Stromal cell of bone marrow (primary cell): ENCODE measurements around the gene RNF43.
"Not testable (repeated sequence)": the region's sequence is repeated elsewhere in the genome, so short reads cannot be mapped to it uniquely, and the experiment has no call there.

Experiments used
- DNase-seq: peaks from one replicate; pipeline ENCODE4 v3.0.0-alpha.2; 2012; ENCODE audit warnings: low read depth

The RNF43 gene

DNA sequence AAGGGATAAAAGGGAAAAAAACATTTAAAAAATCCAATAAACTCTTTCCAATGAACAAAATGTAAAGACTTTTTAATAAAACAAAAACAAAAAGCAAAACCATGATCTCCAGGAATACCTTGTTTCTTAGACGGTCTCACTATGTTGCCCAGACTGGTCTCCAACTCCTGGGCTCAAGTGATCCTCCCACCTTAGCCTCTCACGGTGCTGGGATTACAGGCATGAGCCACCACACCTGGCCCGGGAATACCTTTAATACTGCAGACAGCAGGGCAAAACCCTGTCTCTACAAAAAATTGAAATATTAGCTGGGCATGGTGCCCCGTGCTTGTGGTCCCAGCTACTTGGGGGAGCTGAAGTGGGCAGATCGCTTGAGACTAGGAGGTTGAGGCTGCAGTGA lies 7.9 kb downstream of the RNF43 start:
- no peak for DNase-seq

DNA sequence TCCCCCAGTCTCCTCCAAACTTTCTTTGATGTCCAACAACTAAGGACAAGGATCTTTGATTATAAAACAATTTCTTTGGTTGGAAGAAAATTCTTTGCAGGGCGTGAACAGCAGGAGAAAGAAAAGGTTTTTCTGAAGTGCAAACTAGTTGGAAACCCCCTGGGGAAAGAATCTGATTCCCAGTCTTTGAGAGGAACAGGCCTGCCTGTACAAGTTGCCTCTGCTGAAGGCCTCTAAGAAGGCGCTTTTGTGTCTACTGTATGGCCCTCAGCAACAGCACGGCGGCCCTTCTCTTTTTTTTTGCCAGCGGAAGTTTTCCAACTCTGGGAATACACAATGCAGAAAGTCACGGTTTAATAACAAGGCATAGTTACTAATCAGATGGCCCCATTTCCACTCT lies 14.0 kb downstream of the RNF43 start:
- DNase-seq, result no peak

DNA sequence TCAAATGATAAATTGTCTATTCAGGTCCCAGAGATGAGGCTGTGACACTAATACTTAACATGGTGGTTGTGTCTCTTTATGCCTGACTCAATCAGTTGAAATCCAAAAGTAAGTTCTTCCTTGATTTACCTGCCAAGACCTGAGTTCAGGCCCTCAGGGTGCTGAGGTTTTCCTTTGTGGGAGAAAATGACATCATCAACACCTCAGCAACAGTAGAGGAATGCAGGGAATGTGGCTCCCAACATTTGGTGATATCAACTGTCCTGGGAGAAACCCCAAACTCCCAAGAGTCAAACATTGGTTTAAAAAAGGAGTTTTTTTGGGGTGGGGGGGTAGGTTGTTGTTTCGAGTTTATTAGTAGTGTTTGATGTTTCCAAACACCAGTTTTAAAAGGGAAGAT lies 14.7 kb downstream of the RNF43 start:
- no peak for DNase-seq

DNA sequence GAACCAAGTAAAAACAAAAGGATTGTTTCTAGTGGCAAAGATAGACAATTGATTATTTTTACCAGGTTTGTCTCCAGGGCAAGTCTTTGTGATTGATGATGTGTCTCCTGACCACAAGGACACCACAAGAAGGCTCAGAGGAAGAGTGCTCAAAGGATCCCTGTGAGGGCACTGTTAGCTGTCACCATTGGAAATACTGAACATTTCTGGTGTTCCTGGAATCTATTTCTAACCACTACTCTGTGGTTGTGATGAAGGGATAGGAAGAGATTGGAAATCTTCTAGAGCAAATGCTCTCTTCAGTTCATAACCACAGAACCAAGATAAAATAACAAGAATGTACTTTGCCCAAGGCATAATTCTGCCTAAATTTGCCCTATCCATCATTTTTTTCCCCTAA lies 15.3 kb downstream of the RNF43 start:
- DNase-seq, result peak; percentile 11

DNA sequence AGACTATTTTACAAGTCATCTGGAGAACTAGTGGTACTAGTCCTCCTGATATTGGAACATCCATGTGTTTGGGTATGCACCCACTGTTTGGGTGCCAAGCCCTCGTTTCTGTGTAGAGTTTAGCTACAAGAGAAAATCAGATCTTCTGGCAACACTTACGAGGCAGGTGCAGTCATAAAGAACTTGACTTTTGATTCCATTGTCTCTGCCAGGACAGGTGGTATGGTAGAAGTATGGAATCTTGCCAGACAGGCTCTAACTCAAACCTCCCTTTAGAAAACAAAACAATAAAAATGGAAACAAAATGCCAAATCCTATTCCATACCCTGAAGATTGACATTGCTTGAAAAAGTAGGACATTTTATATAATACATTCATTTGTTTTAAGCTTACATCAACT lies 16.0 kb downstream of the RNF43 start:
- no peak for DNase-seq

DNA sequence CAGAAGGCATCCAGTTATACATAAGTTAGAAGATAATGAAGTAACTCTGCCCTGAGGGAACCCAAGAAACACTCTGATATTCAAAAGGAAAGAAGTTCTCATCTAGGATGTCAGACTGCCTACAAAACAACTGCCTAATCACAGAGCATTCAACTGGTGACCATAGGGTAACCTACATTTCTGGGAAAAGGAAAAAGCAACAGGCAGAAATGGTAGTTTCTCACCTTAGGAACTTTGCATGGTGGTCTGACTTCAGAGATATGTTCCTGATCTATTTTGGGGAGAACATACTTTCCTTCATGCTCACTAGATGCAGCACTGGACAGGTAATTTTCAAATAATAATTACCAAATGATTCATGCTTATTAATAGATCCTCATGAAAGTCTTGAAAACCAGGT lies 16.5 kb downstream of the RNF43 start:
- no peak for DNase-seq

DNA sequence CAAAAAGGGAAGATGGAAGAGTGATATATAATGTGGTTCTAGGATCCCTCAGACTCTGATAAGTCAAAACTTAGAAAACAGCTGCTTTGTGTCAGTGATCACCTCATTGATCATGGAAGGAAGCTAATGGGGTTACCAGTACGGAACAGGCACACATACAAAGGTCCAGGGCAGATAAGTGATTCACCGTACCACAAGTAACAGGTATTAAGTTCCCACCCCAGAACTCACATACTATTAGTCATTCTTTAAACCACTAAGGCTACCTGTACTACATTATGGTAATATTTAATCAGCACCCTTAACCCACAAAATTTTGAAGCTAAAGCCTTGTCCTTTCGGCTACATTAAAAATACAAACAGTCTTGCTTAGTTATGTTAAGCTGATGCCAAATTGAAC lies 17.4 kb downstream of the RNF43 start:
- no peak for DNase-seq

DNA sequence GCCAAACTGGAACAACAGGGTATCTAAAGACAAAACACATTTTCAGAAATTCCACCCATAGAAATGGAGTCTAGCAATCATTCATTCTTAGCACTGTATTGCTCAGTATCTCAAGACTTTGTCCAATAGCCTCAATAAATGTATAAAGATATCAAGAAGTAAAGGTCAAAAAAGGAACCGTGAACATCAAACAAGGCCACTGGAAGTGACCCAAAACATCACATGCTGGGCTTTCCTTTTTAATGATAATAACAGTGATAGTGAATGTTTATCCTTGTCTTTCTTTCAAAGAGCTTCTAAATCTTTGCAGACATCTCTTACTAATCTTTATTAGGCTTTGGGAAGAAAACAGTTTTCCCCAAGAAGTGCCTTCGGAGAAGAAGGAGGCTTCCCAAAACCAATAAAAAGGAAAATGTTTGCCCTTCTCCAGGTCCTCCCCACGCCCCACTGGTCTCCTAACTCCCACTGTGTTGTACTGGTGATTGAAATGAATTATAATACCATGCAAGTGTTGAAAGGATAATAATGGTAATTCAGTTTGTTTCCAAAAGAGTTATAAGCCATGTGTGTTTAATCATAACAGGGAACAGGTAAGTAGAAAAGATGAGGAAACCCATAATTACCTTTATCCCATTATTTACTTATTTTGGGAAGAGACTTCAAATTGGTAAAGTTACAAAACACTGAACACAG lies 18.6 kb downstream of the RNF43 start:
- DNase-seq, result no peak

DNA sequence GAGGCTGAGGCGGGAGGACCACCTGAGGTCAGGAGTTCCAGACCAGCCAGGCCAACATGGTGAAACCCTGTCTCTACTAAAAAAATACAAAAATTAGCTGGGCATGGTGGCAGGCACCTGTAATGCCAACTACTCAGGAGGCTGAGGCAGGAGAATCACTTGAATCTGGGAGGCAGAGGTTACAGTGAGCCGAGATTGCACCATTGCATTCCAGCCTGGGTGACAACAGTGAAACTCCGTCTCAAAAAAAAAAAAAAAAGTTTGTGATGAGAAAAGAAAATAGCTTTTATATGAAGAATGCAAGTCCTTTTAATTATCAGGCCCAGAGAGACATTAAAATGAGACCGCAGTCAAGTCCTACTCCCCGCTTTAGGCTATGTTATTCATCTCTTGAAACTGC lies 19.9 kb downstream of the RNF43 start:
- not testable (repeated sequence) for DNase-seq

DNA sequence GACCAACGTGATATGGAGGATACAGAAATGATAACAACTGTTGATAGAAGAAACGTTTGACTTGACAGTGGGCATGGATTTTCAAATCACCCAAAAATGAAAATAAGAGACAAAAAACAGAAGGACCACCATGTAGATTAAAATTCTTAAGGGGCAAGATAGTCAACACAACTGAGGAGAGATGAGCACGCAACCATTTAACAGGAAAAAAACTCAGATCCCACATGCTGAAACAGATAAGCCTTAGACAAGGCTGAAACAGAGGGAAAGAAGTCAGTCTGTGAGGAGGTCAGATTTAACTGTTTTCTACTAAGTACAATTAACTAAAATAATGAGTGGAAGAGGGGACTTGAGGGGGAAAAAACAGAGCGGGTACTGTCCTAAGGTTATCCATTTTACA lies 21.2 kb downstream of the RNF43 start:
- no peak for DNase-seq

DNA sequence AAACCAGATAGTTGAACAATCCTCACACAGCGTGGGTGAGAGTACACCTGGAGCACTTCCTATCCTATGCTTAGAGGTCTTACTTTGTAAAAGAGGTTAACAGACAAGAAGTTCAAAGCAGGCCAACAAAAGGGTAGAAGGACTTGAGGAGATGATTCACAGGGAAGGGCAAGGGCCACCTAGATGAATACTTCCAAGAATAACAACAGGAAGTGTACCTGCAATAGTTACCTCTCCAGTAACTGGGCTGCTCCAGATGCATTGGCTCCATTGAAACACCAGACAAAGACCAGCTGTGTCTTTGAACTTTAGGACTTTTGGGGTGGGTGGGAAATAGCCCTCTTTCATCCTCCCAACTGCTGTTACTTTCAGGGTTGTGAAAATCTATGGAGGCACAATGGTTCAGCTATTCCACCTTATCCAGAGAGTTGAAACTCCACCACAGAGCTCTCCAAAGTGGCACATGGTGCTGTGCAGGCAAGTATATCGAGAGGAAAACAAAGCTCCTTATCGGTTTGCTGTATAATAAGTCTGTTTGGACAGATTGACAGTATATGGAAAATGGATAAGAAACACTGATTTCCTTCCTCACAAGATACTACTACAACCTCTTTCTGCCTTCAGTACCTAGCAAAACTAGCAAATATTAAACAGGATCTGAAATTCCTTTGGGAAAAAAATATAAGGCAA lies 22.7 kb downstream of the RNF43 start:
- DNase-seq, result no peak

DNA sequence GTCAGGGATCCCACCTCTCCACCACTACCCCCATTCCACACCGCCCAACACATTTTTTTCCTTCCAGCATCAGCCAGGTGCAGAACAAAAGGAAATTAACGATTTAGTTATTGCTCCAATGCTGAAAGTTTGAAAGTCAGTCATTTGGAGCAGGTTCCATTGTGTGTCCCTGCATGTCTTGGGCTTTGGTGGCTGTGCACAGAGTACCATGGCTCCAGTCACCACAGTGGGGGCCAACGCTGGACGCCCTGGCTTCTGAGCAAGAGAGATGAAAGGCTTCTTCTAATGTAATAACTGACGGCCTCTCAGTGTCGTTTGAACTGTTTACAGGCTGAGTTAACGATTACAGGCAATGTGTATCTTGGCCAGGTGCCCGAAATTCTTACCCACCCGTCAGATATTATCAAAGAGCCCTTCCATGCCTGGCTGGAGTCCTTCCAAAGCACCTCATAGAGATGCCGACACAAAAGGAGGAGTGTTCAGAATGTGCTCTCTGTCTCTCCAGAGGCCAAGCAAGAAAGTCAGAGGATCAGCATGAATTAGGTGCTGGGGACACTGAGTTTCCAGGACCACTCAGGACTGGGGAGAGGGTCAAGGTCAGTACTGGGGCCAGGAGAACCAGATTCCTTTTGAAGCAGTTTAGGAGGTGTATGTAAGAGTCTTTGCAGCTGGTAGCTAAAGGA lies 25.9 kb downstream of the RNF43 start:
- no peak for DNase-seq

DNA sequence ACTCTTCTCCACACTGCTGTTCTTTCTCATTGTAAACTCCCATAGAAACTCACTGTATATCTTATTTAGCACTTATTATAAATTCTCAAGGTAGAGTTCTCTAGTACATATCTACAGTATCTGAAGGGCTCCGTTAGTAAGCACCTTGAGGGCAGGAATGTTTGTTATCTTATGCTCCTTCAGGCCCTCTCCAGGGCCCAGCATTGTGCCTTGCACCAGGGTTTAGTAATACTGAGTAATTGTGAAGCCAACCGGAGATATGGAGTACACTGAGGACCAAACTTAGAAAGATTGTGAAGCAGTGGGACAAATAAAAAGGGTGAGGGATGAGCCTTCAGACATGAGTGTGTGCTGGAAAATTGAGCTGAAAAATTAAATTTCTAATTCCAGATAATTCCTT lies 26.4 kb downstream of the RNF43 start:
- no peak for DNase-seq

DNA sequence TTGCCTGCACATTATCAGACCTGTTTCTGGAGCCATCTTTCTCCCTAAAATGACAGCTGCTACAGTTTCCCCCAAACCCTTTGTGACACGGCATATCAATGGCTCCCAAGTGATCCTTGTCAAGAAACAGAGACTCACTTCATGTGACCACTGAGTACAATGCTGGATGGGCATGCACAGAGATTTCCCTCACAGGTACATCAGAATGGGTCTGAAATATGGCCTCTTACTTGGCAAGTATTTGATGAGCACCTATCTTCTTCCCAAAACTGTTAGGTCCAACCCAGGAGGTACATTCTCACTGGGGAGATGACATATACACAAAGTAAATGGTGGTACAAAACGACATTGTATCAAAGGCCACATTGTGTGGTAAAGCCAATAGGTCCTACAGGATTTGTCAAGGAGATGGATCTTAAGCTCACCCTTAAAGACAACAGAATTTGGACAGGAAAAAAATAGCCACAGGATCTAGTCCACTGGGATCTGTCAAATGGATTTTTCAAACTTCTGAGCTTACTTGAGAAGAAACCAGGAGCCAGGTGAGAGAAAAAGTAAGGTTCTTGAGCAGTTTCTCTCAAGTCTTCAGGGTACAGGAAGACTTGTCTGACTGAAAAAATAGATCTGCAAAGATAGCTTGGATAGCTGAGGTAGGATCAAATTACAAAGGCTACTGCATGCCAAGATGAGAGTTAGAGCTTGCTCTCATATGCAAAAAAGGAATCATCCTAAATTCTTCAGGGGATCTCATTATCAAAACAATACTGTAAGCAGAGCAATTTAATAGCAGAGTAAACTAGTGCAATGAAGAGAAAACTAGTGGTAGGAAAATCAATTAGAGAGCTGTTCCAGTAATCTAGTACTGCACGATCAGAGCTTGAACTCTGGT lies 28.8 kb downstream of the RNF43 start:
- DNase-seq, result no peak

DNA sequence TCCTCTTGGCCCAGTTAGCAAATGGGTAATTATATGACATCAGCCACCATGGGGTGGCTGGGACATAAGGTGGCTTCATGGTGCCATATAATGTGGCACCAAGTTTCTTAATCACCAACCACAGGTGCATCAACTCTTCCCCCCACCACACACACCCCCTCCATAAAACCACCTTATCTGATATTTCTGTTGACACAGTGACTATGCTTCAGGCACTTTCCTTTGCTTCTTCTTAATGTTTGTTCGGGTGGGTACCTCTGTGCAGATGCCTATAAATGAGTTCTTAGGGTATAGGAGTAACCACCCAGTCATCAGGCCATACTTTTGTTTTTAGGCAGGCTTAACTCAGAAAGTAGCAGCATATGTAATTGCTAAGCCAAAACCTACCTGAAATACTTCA lies 29.5 kb downstream of the RNF43 start:
- DNase-seq, result no peak

DNA sequence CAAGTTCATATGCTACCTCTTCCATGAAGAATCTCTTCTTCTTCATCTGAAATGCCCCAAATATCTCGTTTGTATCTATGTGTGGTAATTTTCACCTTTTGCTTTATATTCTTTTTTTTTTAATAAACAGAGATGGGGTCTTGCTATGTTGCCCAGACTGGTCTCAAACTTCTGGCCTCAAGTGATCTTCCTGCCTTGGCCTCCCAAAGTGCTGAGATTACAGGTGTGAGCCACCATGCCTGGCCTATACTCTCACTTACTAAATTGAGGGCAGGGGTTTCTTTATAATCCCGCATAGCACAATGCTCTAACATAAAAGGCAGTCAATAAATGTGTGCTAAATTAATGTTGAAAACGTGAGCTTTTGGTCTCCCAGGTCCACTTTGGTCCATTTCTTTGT lies 30.6 kb downstream of the RNF43 start:
- DNase-seq, result no peak

DNA sequence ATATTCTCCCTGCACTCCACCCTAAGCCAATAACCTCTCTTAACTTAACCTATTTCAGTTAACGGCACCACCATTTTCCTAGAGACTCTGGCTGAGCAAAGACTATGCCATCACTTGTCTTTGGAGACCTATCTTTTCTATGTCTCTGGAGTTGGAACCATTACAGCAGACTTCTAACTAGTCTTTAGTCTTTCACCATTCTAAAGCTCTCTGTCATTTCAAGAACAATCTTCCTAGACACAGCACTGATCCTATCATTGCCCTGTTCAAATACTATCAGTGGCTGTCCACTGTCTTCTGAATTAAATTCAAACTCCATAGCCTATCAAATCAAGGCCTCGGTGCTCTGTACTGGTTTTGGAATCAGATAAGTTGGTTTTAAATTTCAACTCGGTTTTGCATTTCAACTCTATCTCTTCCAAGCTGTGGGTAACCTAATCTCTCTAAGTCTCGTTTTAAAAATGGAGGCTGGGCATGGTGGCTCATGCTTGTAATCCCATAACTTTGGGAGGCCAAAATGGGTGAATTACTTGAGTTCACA lies 31.9 kb downstream of the RNF43 start:
- DNase-seq, result no peak

DNA sequence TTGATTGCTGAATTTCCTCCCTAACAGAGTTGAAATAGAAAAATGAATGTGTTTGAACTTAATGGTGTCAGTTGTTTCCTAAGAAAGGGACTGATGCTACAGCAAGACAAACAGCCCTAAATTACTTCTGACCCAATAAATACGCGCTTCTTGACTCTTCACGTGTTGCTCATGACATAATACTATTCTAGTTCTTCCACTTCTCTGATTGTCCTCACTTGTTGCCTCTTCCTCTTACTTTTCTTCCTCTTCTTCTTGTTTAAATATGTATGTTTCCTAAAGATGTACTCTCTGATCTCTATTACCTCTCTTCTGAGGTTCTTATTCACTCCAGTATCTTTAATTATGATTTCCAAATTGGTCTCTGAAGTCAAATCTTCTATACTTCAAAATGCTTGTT lies 32.4 kb downstream of the RNF43 start:
- DNase-seq, result no peak

DNA sequence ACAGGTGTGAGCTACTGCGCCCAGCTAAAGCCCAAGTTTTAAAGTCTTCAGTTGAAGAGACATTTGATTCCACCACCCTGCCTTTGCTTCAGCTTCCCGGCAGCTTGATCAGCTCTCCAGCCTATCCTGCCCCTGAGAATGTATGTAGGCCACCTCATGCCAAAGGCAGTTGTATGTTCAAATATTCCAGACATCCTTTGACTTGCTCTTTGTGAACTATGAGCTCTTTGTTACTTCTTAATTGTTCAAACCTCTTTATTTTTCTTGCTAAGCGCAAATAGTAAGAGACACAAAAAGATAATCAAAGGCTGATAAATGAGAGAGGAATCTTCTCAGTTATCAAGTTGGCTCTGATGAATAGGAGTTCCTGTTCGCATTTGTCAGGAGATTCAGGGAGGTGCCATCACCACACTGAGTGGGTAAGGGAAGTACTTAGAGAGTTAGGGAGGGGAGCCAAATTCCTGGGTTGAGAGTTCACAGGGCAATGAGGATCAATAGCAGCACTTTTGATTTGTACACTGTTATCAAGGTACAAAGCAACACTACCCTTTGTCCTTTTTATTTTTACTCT lies 33.4 kb downstream of the RNF43 start:
- DNase-seq, result no peak

DNA sequence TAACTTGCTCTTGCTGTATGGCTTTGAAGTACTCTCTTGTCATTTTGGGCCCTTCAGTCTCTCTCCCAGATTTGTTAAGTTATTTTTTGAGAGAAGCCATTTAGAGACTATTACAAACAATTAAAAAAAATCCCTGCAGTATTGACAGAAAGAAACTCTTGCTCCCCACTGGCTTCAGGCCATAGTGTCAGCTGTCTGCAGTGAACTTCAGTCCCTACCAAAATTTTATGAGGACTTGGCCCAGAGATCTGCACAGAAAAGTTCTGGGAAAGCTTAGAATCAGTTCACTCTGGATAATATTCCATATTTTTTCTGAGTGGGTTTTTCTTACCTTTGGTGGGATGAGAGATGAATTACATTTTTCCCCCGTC lies 34.5 kb downstream of the RNF43 start:
- no peak for DNase-seq

DNA sequence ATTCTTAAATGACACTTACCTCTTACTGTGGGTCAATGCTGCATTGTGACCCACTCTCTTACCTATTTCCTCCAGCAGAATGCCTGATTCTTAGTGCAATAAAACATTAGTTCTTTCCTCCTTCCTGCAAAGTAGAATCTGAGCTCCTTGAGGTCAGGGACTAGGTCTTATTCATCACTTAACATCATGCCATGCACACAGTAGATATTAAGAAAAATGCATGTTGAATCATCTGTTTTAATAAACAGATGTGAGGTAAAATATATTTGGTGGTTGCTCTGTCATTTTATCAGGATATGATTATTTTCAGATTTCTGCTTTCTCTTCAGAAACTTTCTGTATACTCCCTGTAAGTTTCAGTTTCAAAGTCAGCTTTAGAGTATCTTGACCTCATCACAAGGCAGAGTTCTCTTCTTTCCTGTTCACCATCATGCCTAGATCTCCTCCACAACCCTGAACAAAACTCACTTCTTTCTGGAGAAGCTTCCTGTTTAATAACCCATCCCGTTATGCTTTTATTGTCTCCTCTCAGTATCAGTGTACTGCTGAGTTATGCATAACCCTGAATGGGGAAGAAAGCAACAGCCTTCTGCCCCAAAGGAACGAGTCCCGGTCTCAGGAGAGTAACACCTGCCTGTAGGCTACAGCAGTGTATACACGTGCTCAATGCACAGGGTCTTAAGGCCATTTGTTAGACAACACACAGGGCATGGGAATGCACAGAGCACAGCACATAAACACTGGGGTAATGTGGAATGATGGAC lies 35.0 kb downstream of the RNF43 start:
- DNase-seq, result no peak
